Parathyroid adenoma (tissue), 2 donors: ENCODE results near the gene RPS19BP1.

Experiments used
- H2AFZ ChIP-seq: fragments of 300-600 bp; sonication (generic); one replicate; pipeline ENCODE4 v1.7.0; 2017; ENCODE audit warnings: antibody characterized with exemption, mild to moderate bottlenecking
- H3K27ac ChIP-seq: fragments of 300-600 bp; sonication (generic); one replicate; pipeline ENCODE4 v1.7.0; 2017
- H3K27me3 ChIP-seq: fragments of 300-600 bp; sonication (generic); one replicate; pipeline ENCODE4 v1.7.0; 2017; ENCODE audit warnings: low read length; ENCODE audit not compliant: control insufficient read depth, insufficient read depth
- H3K36me3 ChIP-seq: fragments of 300-600 bp; sonication (generic); one replicate; pipeline ENCODE4 v1.7.0; 2017; ENCODE audit warnings: low read length; ENCODE audit not compliant: control insufficient read depth, insufficient read depth
- H3K4me1 ChIP-seq: fragments of 300-600 bp; sonication (generic); one replicate; pipeline ENCODE4 v1.7.0; 2017; ENCODE audit warnings: control low read depth
- H3K4me2 ChIP-seq: fragments of 300-600 bp; sonication (generic); one replicate; pipeline ENCODE4 v1.7.0; 2017; ENCODE audit warnings: low read length
- H3K4me3 ChIP-seq: fragments of 300-600 bp; sonication (generic); one replicate; pipeline ENCODE4 v1.7.0; 2017; ENCODE audit warnings: low read depth, low read length
- H3K79me2 ChIP-seq: fragments of 300-600 bp; sonication (generic); one replicate; pipeline ENCODE4 v1.7.0; 2017; ENCODE audit warnings: control low read depth
- H3K9ac ChIP-seq: fragments of 300-600 bp; sonication (generic); one replicate; pipeline ENCODE4 v1.7.0; 2017; ENCODE audit warnings: mild to moderate bottlenecking
- H3K9me3 ChIP-seq: fragments of 300-600 bp; sonication (generic); one replicate; pipeline ENCODE4 v1.7.0; 2017; ENCODE audit warnings: low read length; ENCODE audit not compliant: control insufficient read depth
- TF ChIP-seq, protein P1 (sequence below): fragments of 300-600 bp; sonication (generic); IDR thresholded peaks from one replicate; pipeline ENCODE4 v1.7.0; 2017; ENCODE audit warnings: antibody characterized with exemption, mild to moderate bottlenecking
- donor health status: primary hyperparathyroidism.

The RPS19BP1 gene

GRCh38 chr22:39556970-39557841, 24.7 kb upstream of the RPS19BP1 start:
- no peak overlapping the region for H3K9ac ChIP-seq
- no peak overlapping the region for H3K27ac ChIP-seq
- TF ChIP-seq, protein P1, sequence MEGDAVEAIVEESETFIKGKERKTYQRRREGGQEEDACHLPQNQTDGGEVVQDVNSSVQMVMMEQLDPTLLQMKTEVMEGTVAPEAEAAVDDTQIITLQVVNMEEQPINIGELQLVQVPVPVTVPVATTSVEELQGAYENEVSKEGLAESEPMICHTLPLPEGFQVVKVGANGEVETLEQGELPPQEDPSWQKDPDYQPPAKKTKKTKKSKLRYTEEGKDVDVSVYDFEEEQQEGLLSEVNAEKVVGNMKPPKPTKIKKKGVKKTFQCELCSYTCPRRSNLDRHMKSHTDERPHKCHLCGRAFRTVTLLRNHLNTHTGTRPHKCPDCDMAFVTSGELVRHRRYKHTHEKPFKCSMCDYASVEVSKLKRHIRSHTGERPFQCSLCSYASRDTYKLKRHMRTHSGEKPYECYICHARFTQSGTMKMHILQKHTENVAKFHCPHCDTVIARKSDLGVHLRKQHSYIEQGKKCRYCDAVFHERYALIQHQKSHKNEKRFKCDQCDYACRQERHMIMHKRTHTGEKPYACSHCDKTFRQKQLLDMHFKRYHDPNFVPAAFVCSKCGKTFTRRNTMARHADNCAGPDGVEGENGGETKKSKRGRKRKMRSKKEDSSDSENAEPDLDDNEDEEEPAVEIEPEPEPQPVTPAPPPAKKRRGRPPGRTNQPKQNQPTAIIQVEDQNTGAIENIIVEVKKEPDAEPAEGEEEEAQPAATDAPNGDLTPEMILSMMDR, result no peak
- H3K79me2 ChIP-seq, result no peaks in the 10 kb centered on the region
- H3K4me3 ChIP-seq, result no peak overlapping the region
- peak overlapping the region; percentile 42 for H3K4me2 ChIP-seq
- H3K36me3 ChIP-seq, result no peaks in the 10 kb centered on the region
- H3K27me3 ChIP-seq, result no peaks in the 10 kb centered on the region
- H2AFZ ChIP-seq, result peak overlapping the region; percentile 38
- no peaks in the 10 kb centered on the region for H3K4me1 ChIP-seq
- no peaks in the 10 kb centered on the region for H3K9me3 ChIP-seq

- H3K9me3 ChIP-seq, result no peaks in the 10 kb centered on the region
- H3K9ac ChIP-seq, result no peak overlapping the region
- no peaks in the 10 kb centered on the region for H3K79me2 ChIP-seq
- no peaks in the 10 kb centered on the region for H3K4me1 ChIP-seq
- H3K27ac ChIP-seq, result no peak overlapping the region
- TF ChIP-seq, protein P1, result no peak
- no peak overlapping the region for H3K4me3 ChIP-seq
- no peaks in the 10 kb centered on the region for H3K27me3 ChIP-seq
- H3K36me3 ChIP-seq, result no peaks in the 10 kb centered on the region
- H3K4me2 ChIP-seq, result no peak overlapping the region
- no peak overlapping the region for H2AFZ ChIP-seq
These were observed 21.6 kb upstream of the RPS19BP1 start for GRCh38 chr22:39554151-39554550.

DNA sequence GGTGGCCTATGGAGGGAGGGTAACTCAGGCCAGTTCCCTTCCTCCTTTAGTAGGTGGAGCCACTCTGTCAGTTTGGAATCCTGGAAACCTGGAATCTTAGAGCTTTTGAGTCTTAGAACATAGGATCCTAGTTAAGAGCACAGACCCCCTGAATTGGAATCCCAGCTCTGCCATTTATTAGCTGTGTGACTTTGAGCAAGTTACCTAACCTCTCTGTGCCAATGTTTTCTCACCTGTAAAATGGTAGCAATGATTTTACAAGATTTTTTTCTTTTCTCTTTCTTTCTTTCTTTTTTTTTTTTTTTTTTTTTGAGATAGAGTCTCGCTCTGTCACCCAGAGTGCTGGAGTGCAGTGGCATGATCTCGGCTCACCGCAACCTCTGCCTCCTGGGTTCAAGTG, 20.9 kb upstream of the RPS19BP1 start:
- H2AFZ ChIP-seq, result no peak overlapping the region
- no peaks in the 10 kb centered on the region for H3K79me2 ChIP-seq
- H3K36me3 ChIP-seq, result no peaks in the 10 kb centered on the region
- H3K4me2 ChIP-seq, result no peak overlapping the region
- H3K9ac ChIP-seq, result no peak overlapping the region
- no peak overlapping the region for H3K27ac ChIP-seq
- TF ChIP-seq, protein P1, result no peak
- no peaks in the 10 kb centered on the region for H3K27me3 ChIP-seq
- H3K9me3 ChIP-seq, result no peaks in the 10 kb centered on the region
- no peak overlapping the region for H3K4me3 ChIP-seq
- H3K4me1 ChIP-seq, result no peaks in the 10 kb centered on the region

DNA sequence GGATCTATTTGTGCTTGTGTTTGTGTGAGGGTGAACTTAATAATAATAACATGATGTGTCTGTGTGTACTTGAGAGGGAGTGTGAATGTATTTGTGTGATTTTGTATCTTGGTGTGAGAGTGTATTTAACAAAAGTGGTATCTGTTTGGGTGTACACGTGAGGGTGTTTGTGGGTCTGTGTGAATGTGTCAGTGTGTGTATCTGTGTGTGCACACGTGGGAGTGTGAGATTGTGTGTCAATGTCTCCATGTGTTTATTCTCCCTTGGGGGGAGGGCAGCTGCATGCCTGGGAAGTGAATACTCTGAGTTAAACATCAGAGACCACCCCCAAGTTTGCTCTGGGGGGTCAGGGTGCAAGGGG, 15.0 kb upstream of the RPS19BP1 start:
- no peak overlapping the region for H3K4me2 ChIP-seq
- no peak overlapping the region for H3K27ac ChIP-seq
- H3K4me1 ChIP-seq, result no peaks in the 10 kb centered on the region
- no peaks in the 10 kb centered on the region for H3K36me3 ChIP-seq
- H3K4me3 ChIP-seq, result no peak overlapping the region
- no peak overlapping the region for H2AFZ ChIP-seq
- no peaks in the 10 kb centered on the region for H3K27me3 ChIP-seq
- H3K79me2 ChIP-seq, result no peaks in the 10 kb centered on the region
- H3K9me3 ChIP-seq, result no peaks in the 10 kb centered on the region
- no peak overlapping the region for H3K9ac ChIP-seq
- TF ChIP-seq, protein P1, result no peak
